Upper lobe of right lung (tissue), 1 donor: ENCODE measurements around the gene EMILIN1. TPM values are rescaled to one million over a fixed set of nuclear protein-coding genes. Genes with fewer than 3 reads are reported as not detected.

Experiments
- ATAC-seq: fragments of 200-7000 bp; cut with Tn5 transposase; one replicate; pipeline ENCODE4 v1.9.1; 2020; ENCODE audit warnings: mild to moderate bottlenecking, moderate library complexity
- DNase-seq: peaks from one replicate; pipeline ENCODE4 v3.0.0-alpha.2; 2020
- H3K27ac ChIP-seq: fragments of 200-600 bp; one replicate; pipeline ENCODE4 v1.8.0; 2022
- H3K27me3 ChIP-seq: fragments of 200-600 bp; one replicate; pipeline ENCODE4 v1.8.0; 2022; ENCODE audit warnings: mild to moderate bottlenecking
- H3K36me3 ChIP-seq: fragments of 200-600 bp; one replicate; pipeline ENCODE4 v1.8.0; 2022
- H3K4me1 ChIP-seq: fragments of 200-600 bp; one replicate; pipeline ENCODE4 v1.8.0; 2022
- H3K4me3 ChIP-seq: fragments of 200-600 bp; one replicate; pipeline ENCODE4 v1.8.0; 2022; ENCODE audit warnings: mild to moderate bottlenecking
- H3K9me3 ChIP-seq: fragments of 200-600 bp; one replicate; pipeline ENCODE4 v1.8.0; 2022
- CTCF ChIP-seq: fragments of 200-600 bp; IDR thresholded peaks from one replicate; pipeline ENCODE4 v1.8.0; 2022; ENCODE audit warnings: antibody characterized with exemption
- intact Hi-C: fragments of 100-400 bp; cut with DNase I; formaldehyde crosslinking; loops from one replicate; pipeline ENCODE4 v1.11.0; 2022
- total RNA-seq: library from RNA; stranded (reverse); fragmentation: NEBNext Ultra II Directional; extraction: Animal tissue kit (Norgen Biotek cat#: 25700); gene quantifications from one replicate; pipeline ENCODE4 v1.2.1, GENCODE V29; 2021
- donor health status: DM: no; HTN: yes; CAD: no; lungs with severe emphysema.

The EMILIN1 gene
- total RNA-seq, 1 donor from 2014 or later: 84.6 TPM

DNA sequence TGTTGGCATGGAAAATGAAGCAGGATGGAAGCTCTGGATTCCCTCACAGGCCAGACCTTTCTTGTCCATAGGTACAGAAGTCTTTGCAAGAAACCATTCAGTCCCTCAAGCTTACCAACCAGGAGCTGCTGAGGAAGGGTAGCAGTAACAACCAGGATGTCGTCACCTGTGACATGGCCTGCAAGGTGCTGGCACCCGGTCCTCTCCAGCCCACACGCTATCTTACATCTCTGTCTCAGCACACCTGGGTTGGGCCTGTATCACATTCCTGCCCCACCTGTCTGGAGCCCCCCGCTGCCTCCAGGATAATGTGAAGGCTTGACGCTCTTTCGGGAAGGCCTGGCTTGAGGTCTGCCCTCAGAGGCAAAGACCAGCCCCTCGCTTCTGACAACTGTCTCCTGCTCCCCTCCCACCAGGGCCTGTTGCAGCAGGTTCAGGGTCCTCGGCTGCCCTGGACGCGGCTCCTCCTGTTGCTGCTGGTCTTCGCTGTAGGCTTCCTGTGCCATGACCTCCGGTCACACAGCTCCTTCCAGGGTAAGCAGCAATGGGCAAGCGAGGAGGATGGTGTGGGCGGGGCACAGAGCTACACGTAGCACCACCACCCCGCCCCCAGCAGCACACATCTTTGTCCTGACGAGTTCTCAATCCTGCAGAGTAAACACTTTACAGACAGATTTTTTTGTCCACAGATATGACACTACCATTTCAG is 39.6 kb upstream of the EMILIN1 start:
- no peak for DNase-seq
- Histone ChIP-seq H3K9me3 (no peaks in the 10 kb centered on the region), H3K4me3 (no peak overlapping the region), H3K36me3 (peaks cover 65% of the 10 kb centered on the region), H3K27ac (no peak overlapping the region), H3K27me3 (no peaks in the 10 kb centered on the region), H3K4me1 (peaks cover 11% of the 10 kb centered on the region)
- intact Hi-C loops: no loop called here
- TF ChIP-seq CTCF: no peak
- ATAC-seq: no peak

DNA sequence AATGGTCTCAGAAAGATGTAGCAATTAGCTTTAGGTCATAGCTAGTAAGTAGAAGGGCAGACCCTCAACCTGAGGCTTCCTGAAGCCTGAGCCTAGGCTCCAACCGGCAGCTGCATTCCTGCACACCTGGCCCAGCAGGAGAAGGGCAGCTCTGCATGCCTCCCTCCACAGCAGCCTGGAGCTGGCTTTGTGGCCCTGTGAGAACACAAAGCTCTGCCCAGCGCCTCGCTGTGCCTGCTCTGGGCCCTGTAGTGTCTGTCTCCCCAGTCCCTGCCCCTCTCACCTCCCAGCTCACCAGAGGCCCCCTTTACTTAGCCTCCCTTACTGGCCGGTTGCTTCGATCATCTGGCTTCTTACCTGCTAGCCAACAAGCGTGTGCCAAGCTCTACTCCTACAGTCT is 39.0 kb upstream of the EMILIN1 start:
- no peaks in the 10 kb centered on the region for H3K9me3 ChIP-seq
- no peak overlapping the region for H3K4me3 ChIP-seq
- intact Hi-C loops: no loop called here
- no peak overlapping the region for H3K27ac ChIP-seq
- peaks cover 65% of the 10 kb centered on the region for H3K36me3 ChIP-seq
- peaks cover 5% of the 10 kb centered on the region for H3K4me1 ChIP-seq
- ATAC-seq: no peak
- TF ChIP-seq CTCF: no peak
- H3K27me3 ChIP-seq: no peaks in the 10 kb centered on the region
- no peak for DNase-seq

GRCh38 chr2:27039871-27040270 is 38.5 kb upstream of the EMILIN1 start:
- intact Hi-C loops: no loop called here
- Histone ChIP-seq H3K27ac (no peak overlapping the region), H3K4me3 (no peak overlapping the region), H3K27me3 (no peaks in the 10 kb centered on the region), H3K36me3 (peaks cover 65% of the 10 kb centered on the region), H3K4me1 (peaks cover under 1% of the 10 kb centered on the region), H3K9me3 (no peaks in the 10 kb centered on the region)
- DNase-seq (no peak), ATAC-seq (no peak)
- no peak for TF ChIP-seq CTCF

DNA sequence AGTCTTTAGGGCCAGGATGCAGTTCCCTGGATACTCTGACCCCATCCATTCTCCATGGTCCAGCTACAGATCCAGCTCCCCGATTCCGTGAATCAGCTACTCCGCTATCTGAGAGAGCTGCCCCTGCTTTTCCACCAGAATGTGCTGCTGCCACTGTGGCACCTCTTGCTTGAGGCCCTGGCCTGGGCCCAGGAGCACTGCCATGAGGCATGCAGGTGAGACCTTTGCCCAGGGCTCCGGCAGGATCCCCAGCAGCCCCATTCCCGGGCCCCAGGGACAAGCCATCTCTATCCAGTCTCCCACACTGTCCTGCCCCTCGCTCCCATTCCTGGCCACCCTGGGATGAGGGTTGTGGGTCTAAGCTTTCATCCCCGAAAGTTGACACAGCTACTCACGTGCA is 38.1 kb upstream of the EMILIN1 start:
- no peaks in the 10 kb centered on the region for H3K27me3 ChIP-seq
- DNase-seq: no peak
- intact Hi-C loops: no loop called here
- H3K9me3 ChIP-seq: no peaks in the 10 kb centered on the region
- no peak for ATAC-seq
- no peak for TF ChIP-seq CTCF
- peaks cover 63% of the 10 kb centered on the region for H3K36me3 ChIP-seq
- no peaks in the 10 kb centered on the region for H3K4me1 ChIP-seq
- no peak overlapping the region for H3K27ac ChIP-seq
- H3K4me3 ChIP-seq: no peak overlapping the region

DNA sequence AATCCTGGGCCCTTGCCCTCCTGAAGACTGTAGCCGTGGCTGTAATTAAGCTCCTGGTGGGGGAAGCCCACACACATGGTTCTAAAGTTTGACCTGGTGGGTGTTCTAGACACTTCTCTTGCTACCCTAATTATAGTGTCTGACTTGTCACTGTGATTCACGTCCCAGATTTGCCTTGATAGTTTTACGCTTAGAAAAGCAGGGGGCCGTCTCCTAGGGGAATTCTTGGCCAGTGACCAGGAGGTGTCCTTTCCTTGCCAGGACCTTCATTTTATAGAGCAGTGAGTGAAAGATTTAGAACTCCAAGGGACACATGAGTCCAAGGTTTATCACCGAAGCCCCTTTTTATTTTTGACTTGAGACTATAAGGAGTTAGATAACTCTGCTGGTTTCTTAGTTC is 36.7 kb upstream of the EMILIN1 start:
- no peak for TF ChIP-seq CTCF
- DNase-seq (no peak), ATAC-seq (no peak)
- intact Hi-C loops: no loop called here
- Histone ChIP-seq H3K9me3 (no peaks in the 10 kb centered on the region), H3K27ac (no peak overlapping the region), H3K27me3 (no peaks in the 10 kb centered on the region), H3K4me3 (no peak overlapping the region), H3K36me3 (peaks cover 48% of the 10 kb centered on the region), H3K4me1 (no peaks in the 10 kb centered on the region)
